ENCODE data around the gene LIG3. TPM values are rescaled to one million over a fixed set of nuclear protein-coding genes. Genes with fewer than 3 reads are reported as not detected.

LIG3 gene
- total and polyA plus RNA-seq, 2 of the 13 experiments (the other 11 are each of a cell fraction or from before 2014, with no cell fraction given), result 34.4 to 36.2 TPM

- TF ChIP-seq MXI1 (IDR thresholded peaks at IDR 0.05; ENCODE audit: borderline replicate concordance, low read depth, low read length), result peak; percentile 54; the same call in 1 of the 3 replicates
- TF ChIP-seq SOX5 (CRISPR knock-in tag; IDR thresholded peaks at IDR 0.05; ENCODE audit: borderline replicate concordance), result no peak
- no peak for TF ChIP-seq MBNL3 (CRISPR knock-in tag; conservative IDR thresholded peaks at IDR 0.05)
- 0 out of 2 replicates have a peak, but pooled peaks have one; percentile 25 for TF ChIP-seq GTF2F1 (IDR thresholded peaks at IDR 0.05; ENCODE audit: low read length)
- no peak for TF ChIP-seq ZNF609 (CRISPR knock-in tag; IDR thresholded peaks at IDR 0.05; ENCODE audit: borderline replicate concordance)
- peak; percentile 84 for TF ChIP-seq HDAC2 (CRISPR knock-in tag; IDR thresholded peaks at IDR 0.05)
- TF ChIP-seq KLF12 (CRISPR knock-in tag; IDR thresholded peaks at IDR 0.05; ENCODE audit: borderline replicate concordance), result no peak; the same call in 1 of the 2 replicates
- TF ChIP-seq HOMEZ (CRISPR knock-in tag; IDR thresholded peaks at IDR 0.05; ENCODE audit: low read depth), result peak; percentile 93; the same call in 1 of the 2 replicates
- no peak for TF ChIP-seq IKZF1 (IDR thresholded peaks at IDR 0.05)
- no peak for TF ChIP-seq ZNF562 (CRISPR knock-in tag; IDR thresholded peaks at IDR 0.05; ENCODE audit: borderline replicate concordance)
- no peak for TF ChIP-seq THYN1 (CRISPR knock-in tag; IDR thresholded peaks at IDR 0.05; ENCODE audit: borderline replicate concordance, low read depth)
- no peak for TF ChIP-seq JUN (CRISPR knock-in tag; IDR thresholded peaks at IDR 0.05)
- no peak for TF ChIP-seq RFX1 (IDR thresholded peaks at IDR 0.05)
- TF ChIP-seq SSRP1 (CRISPR knock-in tag; IDR thresholded peaks at IDR 0.05), result peak; percentile 75; the same call in 1 of the 2 replicates
- no peak; the same call in 1 of the 2 replicates for TF ChIP-seq ZNF546 (CRISPR knock-in tag; conservative IDR thresholded peaks at IDR 0.05)
- no peak for TF ChIP-seq ZNF260 (CRISPR knock-in tag; IDR thresholded peaks at IDR 0.05; ENCODE audit: borderline replicate concordance, low read depth)
- TF ChIP-seq ELF3 (CRISPR knock-in tag; IDR thresholded peaks at IDR 0.05), result peak; percentile 67; the same call in 1 of the 2 replicates
- TF ChIP-seq MEF2D (CRISPR knock-in tag; IDR thresholded peaks at IDR 0.05), result peak; percentile 59; the same call in 1 of the 2 replicates
- no peak for TF ChIP-seq ZNF720 (CRISPR knock-in tag; IDR thresholded peaks at IDR 0.05)
- TF ChIP-seq RFXANK (CRISPR knock-in tag; IDR thresholded peaks at IDR 0.05), result no peak
- no peak; the same call in 1 of the 2 replicates for TF ChIP-seq ATF6 (CRISPR knock-in tag; conservative IDR thresholded peaks at IDR 0.05)
- TF ChIP-seq STAG1 (CRISPR knock-in tag; IDR thresholded peaks at IDR 0.05), result 0 out of 2 replicates have a peak, but pooled peaks have one; percentile 2
- TF ChIP-seq ZNF780A (CRISPR knock-in tag; IDR thresholded peaks at IDR 0.05), result no peak
- peak; percentile 89 to 94 for TF ChIP-seq POLR2A (IDR thresholded peaks at IDR 0.05; ENCODE audit: insufficient read depth in 1 of 2, low read depth in 2 of 2, low read length in 2 of 2)
Measured at GRCh38 chr17:34961093-34961911, 19.0 kb upstream of the LIG3 start, which contains the start of the genes CCT6B and ZNF830 (continued).

Data from HepG2 (cell line).